ENCODE data around the gene CELF2. TPM values are rescaled to one million over a fixed set of nuclear protein-coding genes. Genes with fewer than 3 reads are reported as not detected.

The CELF2 gene
- total and polyA plus RNA-seq, 10 donors: 13.5 to 180 (median 105) TPM

DNA sequence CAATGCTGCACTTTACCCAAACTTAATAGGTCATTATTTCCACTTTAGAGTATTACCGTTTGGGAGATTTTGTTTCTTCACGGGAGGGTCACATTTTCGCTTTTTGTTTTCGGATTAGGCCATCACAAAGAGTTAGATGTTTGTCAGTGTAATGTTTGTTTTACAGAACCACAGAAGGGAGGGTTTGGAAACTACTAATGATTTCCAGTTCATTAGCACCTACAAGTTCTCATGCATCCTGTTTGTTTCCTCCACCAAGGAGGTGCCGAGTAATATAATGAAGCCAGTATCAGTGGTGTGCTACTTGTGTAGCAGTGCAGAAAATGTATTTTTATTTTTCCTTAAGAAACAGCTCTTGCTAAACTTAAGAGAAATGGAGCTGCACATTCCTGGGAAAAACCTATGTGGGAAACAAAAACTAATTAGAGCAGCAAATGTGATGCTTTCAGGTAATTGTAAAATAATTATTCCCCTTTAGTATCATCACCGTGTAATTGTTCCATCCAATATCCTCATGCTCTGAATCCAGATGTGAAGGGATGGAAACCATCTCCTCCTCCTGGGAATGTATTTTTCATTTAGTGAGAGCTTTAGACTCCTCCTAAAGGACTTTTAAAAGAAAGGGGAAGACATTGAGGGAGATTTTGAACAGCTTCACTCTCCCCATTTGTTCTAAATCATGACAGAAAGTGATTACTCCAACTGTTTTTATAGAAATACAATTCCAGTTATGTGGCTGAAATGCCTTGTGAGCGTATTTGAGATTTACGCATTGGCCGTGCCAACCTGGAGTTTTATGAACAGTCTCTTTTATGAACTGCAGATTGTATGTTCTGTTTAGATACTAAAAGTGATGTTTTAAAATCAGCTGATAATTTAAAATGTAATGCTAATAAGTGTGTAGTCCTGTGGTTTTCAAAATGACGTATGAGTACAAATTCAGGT, 5.6 kb downstream of the CELF2 start:
- TF ChIP-seq POLR2AphosphoS5 (IDR thresholded peaks at IDR 0.05): no peak
- TF ChIP-seq, protein P1, sequence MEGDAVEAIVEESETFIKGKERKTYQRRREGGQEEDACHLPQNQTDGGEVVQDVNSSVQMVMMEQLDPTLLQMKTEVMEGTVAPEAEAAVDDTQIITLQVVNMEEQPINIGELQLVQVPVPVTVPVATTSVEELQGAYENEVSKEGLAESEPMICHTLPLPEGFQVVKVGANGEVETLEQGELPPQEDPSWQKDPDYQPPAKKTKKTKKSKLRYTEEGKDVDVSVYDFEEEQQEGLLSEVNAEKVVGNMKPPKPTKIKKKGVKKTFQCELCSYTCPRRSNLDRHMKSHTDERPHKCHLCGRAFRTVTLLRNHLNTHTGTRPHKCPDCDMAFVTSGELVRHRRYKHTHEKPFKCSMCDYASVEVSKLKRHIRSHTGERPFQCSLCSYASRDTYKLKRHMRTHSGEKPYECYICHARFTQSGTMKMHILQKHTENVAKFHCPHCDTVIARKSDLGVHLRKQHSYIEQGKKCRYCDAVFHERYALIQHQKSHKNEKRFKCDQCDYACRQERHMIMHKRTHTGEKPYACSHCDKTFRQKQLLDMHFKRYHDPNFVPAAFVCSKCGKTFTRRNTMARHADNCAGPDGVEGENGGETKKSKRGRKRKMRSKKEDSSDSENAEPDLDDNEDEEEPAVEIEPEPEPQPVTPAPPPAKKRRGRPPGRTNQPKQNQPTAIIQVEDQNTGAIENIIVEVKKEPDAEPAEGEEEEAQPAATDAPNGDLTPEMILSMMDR (IDR thresholded peaks at IDR 0.05 in 8 of 11, conservative IDR thresholded peaks at IDR 0.05 in 3 of 11): no peak
- no peak for TF ChIP-seq POLR2A (IDR thresholded peaks at IDR 0.05)
- Histone ChIP-seq H3K36me3 (no peaks in the 10 kb centered on the region), H3K4me3 (no peak overlapping the region), H3K4me1 (peaks cover 0 to 8% (median 6%) of the 10 kb centered on the region in 6 donors), H3K27me3 (replicated peaks in 1 of 7) (peaks cover 4 to 53% (median 24%) of the 10 kb centered on the region in 7 donors), H3K9me3 (no peaks in the 10 kb centered on the region), H3K27ac (no peak overlapping the region)
- intact Hi-C loops (cut with DNase I; ENCODE audit: low total_unique reads): no loop called here
- no peak for DNase-seq
- 84 to 91% (median 89%) methylated on average over 10 of the region's 10 CpGs for WGBS, 5 donors

DNA sequence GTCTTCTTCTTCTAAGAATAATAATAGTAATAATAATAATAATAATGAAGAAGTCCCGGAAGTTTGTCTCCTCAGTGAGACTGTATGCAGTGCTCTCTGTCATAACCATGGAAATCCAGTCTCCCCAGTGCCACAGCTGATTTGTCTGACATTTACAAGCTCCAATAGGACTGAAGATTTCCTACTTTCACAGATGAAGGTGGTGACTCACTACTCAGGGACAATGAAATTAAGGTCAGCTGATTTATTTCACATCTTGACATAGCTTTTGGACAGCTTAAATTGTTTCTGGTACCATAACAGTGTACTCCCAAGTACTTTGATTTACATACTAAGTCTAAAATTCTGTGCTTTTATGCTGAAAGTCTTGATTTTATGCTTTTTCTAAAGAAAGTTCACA, 6.9 kb downstream of the CELF2 start:
- H3K36me3 ChIP-seq: no peaks in the 10 kb centered on the region
- WGBS, 5 donors: 89 to 100% (median 96%) methylated on average over 1 of the region's 1 CpG
- no peak for DNase-seq
- intact Hi-C loops (cut with DNase I; ENCODE audit: low total_unique reads): no loop called here
- no peak overlapping the region for H3K27ac ChIP-seq
- peaks cover 0 to 40% (median 12%) of the 10 kb centered on the region in 7 donors for H3K27me3 ChIP-seq (replicated peaks in 1 of 7)
- TF ChIP-seq POLR2AphosphoS5 (IDR thresholded peaks at IDR 0.05) (no peak), POLR2A (IDR thresholded peaks at IDR 0.05) (no peak)
- TF ChIP-seq, protein P1 (IDR thresholded peaks at IDR 0.05 in 8 of 11, conservative IDR thresholded peaks at IDR 0.05 in 3 of 11): no peak
- H3K4me3 ChIP-seq: no peak overlapping the region
- H3K4me1 ChIP-seq: no peaks in the 10 kb centered on the region
- no peaks in the 10 kb centered on the region for H3K9me3 ChIP-seq

DNA sequence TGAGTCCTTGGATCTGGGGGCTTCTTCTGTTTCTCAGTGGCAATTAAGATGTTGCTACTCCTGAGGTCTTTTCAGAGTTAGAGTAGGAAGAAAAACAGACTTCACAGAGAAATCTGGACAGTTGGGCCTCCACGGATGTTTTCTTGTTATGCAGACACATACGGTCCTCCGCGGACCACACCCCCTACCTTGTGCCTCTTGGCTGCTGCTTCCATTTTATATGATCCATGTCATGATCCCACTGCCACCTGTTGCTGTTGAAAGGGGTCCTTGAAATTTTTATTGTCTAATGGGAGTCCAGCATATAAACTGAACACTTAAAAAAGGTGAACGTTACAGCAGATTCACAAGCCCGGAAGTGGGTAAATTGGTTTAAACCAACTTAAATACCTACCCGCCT, 8.3 kb downstream of the CELF2 start:
- 81 to 90% (median 84%) methylated on average over 7 of the region's 7 CpGs for WGBS, 5 donors
- Histone ChIP-seq H3K27me3 (replicated peaks in 1 of 7) (peaks cover 0 to 28% (median 4%) of the 10 kb centered on the region in 7 donors), H3K9me3 (no peaks in the 10 kb centered on the region), H3K36me3 (no peaks in the 10 kb centered on the region), H3K4me1 (no peaks in the 10 kb centered on the region), H3K4me3 (no peak overlapping the region), H3K27ac (no peak overlapping the region)
- TF ChIP-seq POLR2A (IDR thresholded peaks at IDR 0.05) (no peak), POLR2AphosphoS5 (IDR thresholded peaks at IDR 0.05) (no peak)
- TF ChIP-seq, protein P1 (IDR thresholded peaks at IDR 0.05 in 8 of 11, conservative IDR thresholded peaks at IDR 0.05 in 3 of 11): no peak
- intact Hi-C loops (cut with DNase I; ENCODE audit: low total_unique reads): no loop called here
- DNase-seq: no peak

DNA sequence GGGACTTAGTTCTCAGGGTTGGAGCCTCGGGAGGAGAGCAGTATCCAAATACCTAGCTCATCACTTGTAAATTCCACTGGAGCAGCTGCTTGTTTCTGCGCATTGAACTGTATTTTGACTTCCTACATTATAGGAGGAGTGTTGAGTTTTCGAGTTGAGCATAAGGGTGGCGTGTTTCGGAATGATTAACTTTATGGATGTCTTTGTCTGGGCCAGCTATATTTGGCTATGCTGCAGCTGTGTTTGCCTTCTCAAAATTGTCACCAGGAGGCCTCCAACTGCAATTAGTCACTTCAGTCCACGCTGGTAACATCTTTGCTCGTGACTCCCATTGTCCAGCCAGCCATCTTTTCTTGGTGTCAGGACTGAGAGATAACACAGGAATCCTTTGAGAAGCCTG, 9.1 kb downstream of the CELF2 start:
- TF ChIP-seq POLR2A (IDR thresholded peaks at IDR 0.05) (no peak), POLR2AphosphoS5 (IDR thresholded peaks at IDR 0.05) (no peak)
- TF ChIP-seq, protein P1 (IDR thresholded peaks at IDR 0.05 in 8 of 11, conservative IDR thresholded peaks at IDR 0.05 in 3 of 11): no peak
- Histone ChIP-seq H3K27ac (no peak overlapping the region), H3K36me3 (no peaks in the 10 kb centered on the region)

More for the DNA sequence above, 9.1 kb downstream of the CELF2 start:
- DNase-seq: no peak
- 88 to 94% (median 89%) methylated on average over 7 of the region's 7 CpGs for WGBS, 5 donors
- Histone ChIP-seq H3K4me3 (no peak overlapping the region), H3K27me3 (replicated peaks in 1 of 7) (peaks cover 0 to 20% (median 0%) of the 10 kb centered on the region in 7 donors), H3K9me3 (no peaks in the 10 kb centered on the region), H3K4me1 (no peaks in the 10 kb centered on the region)
- intact Hi-C loops (cut with DNase I; ENCODE audit: low total_unique reads): no loop called here

Measured in spleen (tissue), 11 donors.